ENCODE data around the gene SNX15.

The SNX15 gene

GRCh38 chr11:65069217-65069616 lies 42.0 kb downstream of the SNX15 start:
- no peak overlapping the region for H3K27ac ChIP-seq
- H3K4me1 ChIP-seq (ENCODE audit: control insufficient read depth in 1 of 2, insufficient read depth in 1 of 2, low read depth in 1 of 2, low read length in 1 of 2) = no peaks in the 10 kb centered on the region
- no peak overlapping the region for H3K4me3 ChIP-seq (ENCODE audit: low read depth in 1 of 2, low read length in 1 of 2)
- H3K36me3 ChIP-seq = no peaks in the 10 kb centered on the region
- no peaks in the 10 kb centered on the region for H3K9me3 ChIP-seq
- no peak for TF ChIP-seq CTCF (IDR thresholded peaks at IDR 0.05)
- H3K27me3 ChIP-seq = no peaks in the 10 kb centered on the region

- no peak for TF ChIP-seq CTCF (IDR thresholded peaks at IDR 0.05)
- H3K4me3 ChIP-seq (ENCODE audit: low read depth in 1 of 2, low read length in 1 of 2) = no peak overlapping the region
- peaks cover 5% of the 10 kb centered on the region for H3K36me3 ChIP-seq
- no peaks in the 10 kb centered on the region for H3K4me1 ChIP-seq (ENCODE audit: control insufficient read depth in 1 of 2, insufficient read depth in 1 of 2, low read depth in 1 of 2, low read length in 1 of 2)
- H3K9me3 ChIP-seq = no peaks in the 10 kb centered on the region
- H3K27ac ChIP-seq = no peak overlapping the region
- no peaks in the 10 kb centered on the region for H3K27me3 ChIP-seq
These were observed 44.8 kb downstream of the SNX15 start for GRCh38 chr11:65071907-65072630.

- Histone ChIP-seq H3K27me3 (no peaks in the 10 kb centered on the region), H3K9me3 (no peaks in the 10 kb centered on the region), H3K27ac (no peak overlapping the region), H3K4me1 (ENCODE audit: control insufficient read depth in 1 of 2, insufficient read depth in 1 of 2, low read depth in 1 of 2, low read length in 1 of 2) (no peaks in the 10 kb centered on the region), H3K36me3 (peaks cover 5% of the 10 kb centered on the region), H3K4me3 (ENCODE audit: low read depth in 1 of 2, low read length in 1 of 2) (no peak overlapping the region)
- TF ChIP-seq CTCF (IDR thresholded peaks at IDR 0.05) = no peak
These were observed 45.4 kb downstream of the SNX15 start for GRCh38 chr11:65072631-65072966.

- H3K36me3 ChIP-seq = peaks cover 5% of the 10 kb centered on the region
These were observed 50.2 kb downstream of the SNX15 start for GRCh38 chr11:65077451-65077850.

GRCh38 chr11:65078151-65078550 lies 50.9 kb downstream of the SNX15 start:
- peak; percentile 72 for TF ChIP-seq CTCF (IDR thresholded peaks at IDR 0.05)
- H3K4me3 ChIP-seq (ENCODE audit: low read depth in 1 of 2, low read length in 1 of 2) = no peak overlapping the region
- no peaks in the 10 kb centered on the region for H3K27me3 ChIP-seq
- H3K36me3 ChIP-seq = peaks cover 5% of the 10 kb centered on the region
- peaks cover 11 to 15% of the 10 kb centered on the region in 2 experiments for H3K4me1 ChIP-seq (ENCODE audit: control insufficient read depth in 1 of 2, insufficient read depth in 1 of 2, low read depth in 1 of 2, low read length in 1 of 2)
- H3K27ac ChIP-seq = peak overlapping the region; percentile 2
- no peaks in the 10 kb centered on the region for H3K9me3 ChIP-seq

More at GRCh38 chr11:65077451-65077850, 50.2 kb downstream of the SNX15 start:
- Histone ChIP-seq H3K9me3 (no peaks in the 10 kb centered on the region), H3K27ac (no peak overlapping the region), H3K4me1 (ENCODE audit: control insufficient read depth in 1 of 2, insufficient read depth in 1 of 2, low read depth in 1 of 2, low read length in 1 of 2) (peaks cover 6 to 12% of the 10 kb centered on the region in 2 experiments), H3K27me3 (no peaks in the 10 kb centered on the region), H3K4me3 (ENCODE audit: low read depth in 1 of 2, low read length in 1 of 2) (no peak overlapping the region)
- TF ChIP-seq CTCF (IDR thresholded peaks at IDR 0.05) = no peak

All from neutrophil (primary cell).